Measurements from ENCODE around the gene REEP1.

The REEP1 gene

DNA sequence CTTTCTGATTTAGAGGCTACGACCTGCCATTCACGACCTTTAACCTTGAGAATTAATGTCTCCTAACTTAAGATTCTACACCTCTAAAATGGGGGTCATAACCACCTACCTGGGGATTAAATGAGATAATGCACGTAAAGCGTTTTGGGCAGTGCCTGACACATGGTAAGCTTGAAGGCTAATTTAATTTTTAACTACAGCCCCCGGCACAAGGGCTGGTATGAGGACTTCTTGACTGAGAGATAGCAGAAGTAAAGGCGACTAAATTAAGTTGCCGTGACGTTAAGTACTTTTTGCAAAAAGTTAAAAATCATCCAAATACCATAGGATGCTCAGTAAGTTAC is 137.6 kb downstream of the REEP1 start:
- no peak for DNase-seq (ENCODE audit: low read depth, low spot score)

GRCh38 chr2:86195808-86196387 is 141.5 kb downstream of the REEP1 start:
- no peak for DNase-seq (ENCODE audit: low read depth, low spot score)

- peak; percentile 89 for DNase-seq (ENCODE audit: low read depth, low spot score)
Measured at GRCh38 chr2:86195055-86195807, 142.2 kb downstream of the REEP1 start, which contains the start of gene IMMT. Gene IMMT, minus strand, starts transcription at chr2:86195462. Its CDS starts 80 bp downstream, at chr2:86195382.

DNA sequence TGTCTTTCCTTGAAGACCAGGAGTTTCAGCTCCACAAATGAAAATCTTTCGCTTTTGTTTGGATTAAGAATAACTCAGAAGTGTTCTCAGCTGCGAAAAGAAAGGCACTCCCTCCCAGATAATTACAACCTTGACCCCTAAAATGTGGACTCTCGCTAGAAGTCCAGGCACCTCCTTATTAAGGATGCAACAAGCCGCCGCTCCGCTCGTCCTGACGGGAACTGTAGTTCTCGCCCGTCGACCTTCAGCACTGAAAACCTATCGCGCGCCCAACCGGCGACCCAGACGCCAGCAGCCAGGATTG is 142.7 kb downstream of the REEP1 start:
- DNase-seq (ENCODE audit: low read depth, low spot score), result no peak

DNA sequence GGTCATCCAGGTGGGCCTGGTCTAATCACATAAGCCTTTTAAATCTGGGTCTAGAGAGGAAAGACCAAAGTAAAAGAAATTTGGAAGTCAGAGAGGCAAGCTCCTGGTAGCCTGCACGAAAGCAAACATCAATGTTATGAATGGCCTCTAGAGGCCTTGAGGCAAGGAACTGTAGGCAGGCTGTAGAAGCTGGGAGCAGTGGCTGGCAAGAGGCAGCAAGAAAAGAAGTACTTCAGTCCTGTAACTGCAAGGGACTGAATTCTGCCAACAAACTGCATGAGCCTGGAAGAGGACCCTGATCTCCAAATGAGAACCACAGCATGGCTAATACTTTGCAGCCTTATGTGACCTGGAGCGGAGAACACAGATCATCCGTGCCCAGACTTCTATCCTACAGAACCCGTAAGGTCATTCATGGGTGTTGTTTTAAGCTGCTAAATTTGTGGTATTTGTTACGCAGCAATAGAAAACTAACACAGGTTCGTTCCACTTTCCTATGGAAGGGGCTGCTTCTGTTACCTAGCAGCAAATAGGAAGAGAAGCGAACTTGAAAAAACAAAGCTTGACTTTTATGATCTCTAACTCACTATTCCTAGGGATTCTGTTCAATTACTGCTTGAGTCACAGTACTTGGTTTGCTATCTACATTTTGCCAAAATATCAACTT is 143.4 kb downstream of the REEP1 start:
- no peak for DNase-seq (ENCODE audit: low read depth, low spot score)

- DNase-seq (ENCODE audit: low read depth, low spot score), result no peak
Measured at GRCh38 chr2:86189782-86190416, 147.5 kb downstream of the REEP1 start.

GRCh38 chr2:86186431-86186830 is 151.0 kb downstream of the REEP1 start:
- DNase-seq (ENCODE audit: low read depth, low spot score), result no peak

GRCh38 chr2:86185517-86186212 is 151.8 kb downstream of the REEP1 start:
- DNase-seq (ENCODE audit: low read depth, low spot score), result no peak

GRCh38 chr2:86176597-86176996 is 160.8 kb downstream of the REEP1 start:
- DNase-seq (ENCODE audit: low read depth, low spot score), result no peak

- DNase-seq (ENCODE audit: low read depth, low spot score), result no peak
Measured at GRCh38 chr2:86175828-86176227, 161.6 kb downstream of the REEP1 start.

- no peak for DNase-seq (ENCODE audit: low read depth, low spot score)
Measured at GRCh38 chr2:86174445-86174844, 163.0 kb downstream of the REEP1 start.

DNA sequence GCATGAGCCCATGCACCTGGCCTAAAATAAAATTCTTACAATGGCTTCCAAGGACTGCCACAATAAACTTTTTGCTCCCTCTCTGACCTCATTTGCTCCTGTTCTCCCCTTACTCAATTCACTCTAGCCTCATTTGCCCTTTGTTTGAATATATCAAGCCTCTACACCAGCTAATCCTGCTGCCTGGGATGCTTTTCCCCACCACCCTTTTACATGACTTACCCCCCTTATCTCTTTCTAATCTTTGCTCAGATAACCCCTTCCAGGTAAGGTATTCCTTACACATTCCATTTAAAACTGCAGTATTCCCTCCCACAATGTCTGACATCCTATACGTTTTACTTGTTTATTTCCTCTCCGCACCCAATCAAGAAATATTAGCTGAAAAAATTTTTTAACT is 164.8 kb downstream of the REEP1 start:
- DNase-seq (ENCODE audit: low read depth, low spot score), result no peak

GRCh38 chr2:86171295-86171694 is 166.1 kb downstream of the REEP1 start:
- DNase-seq (ENCODE audit: low read depth, low spot score), result no peak

DNA sequence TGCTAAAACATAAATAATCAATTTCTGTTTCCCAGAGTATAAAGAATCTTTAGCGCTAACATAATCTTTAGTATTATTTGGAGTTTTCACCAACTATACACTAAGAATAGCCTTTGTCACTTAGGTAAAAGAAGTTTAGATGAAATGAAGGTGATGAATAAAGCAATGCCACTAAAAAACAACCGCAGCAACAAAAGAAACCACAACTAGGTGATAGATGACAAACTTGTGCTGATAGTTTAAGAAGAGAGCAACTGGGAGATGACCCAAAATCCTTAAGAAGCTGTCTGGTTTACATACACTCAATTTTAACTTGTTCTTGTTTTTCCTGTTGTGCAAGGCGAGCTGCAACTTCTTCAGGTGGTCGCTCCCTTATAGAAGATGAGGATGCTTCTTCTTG is 167.0 kb downstream of the REEP1 start:
- DNase-seq (ENCODE audit: low read depth, low spot score), result no peak
